Subcutaneous abdominal adipose tissue (tissue), 5 donors: Measurements from ENCODE around the gene LCMT2.
A peak's percentile ranks its signal among the peaks of the same experiment; 100 is the strongest.

Source experiments
- H3K27ac ChIP-seq: one replicate; pipeline ENCODE4 v1.7.0; 2013; ENCODE audit warnings: low read depth, mild to moderate bottlenecking, inconsistent platforms, low read length, moderate library complexity
- H3K27me3 ChIP-seq, 5 donors: one replicate each; pipeline ENCODE4 v1.7.0; 2013; ENCODE audit warnings: low read length in 5 of 5, inconsistent platforms in 1 of 5; ENCODE audit not compliant: control insufficient read depth in 5 of 5, insufficient read depth in 4 of 5
- H3K36me3 ChIP-seq, 5 donors: one replicate each; pipeline ENCODE4 v1.7.0; 2013; ENCODE audit warnings: low read length in 5 of 5; ENCODE audit not compliant: control insufficient read depth in 5 of 5, insufficient read depth in 5 of 5
- H3K4me1 ChIP-seq, 5 donors: one replicate each; pipeline ENCODE4 v1.7.0; 2013; ENCODE audit warnings: low read length in 5 of 5, mild to moderate bottlenecking in 3 of 5, moderate library complexity in 1 of 5; ENCODE audit not compliant: control insufficient read depth in 5 of 5, insufficient read depth in 5 of 5
- H3K4me3 ChIP-seq, 5 donors: one replicate each; pipeline ENCODE4 v1.7.0; 2013; ENCODE audit warnings: low read length in 5 of 5, low read depth in 1 of 5
- H3K9ac ChIP-seq, 5 donors: one replicate each; pipeline ENCODE4 v1.7.0; 2013; ENCODE audit warnings: low read length in 5 of 5, mild to moderate bottlenecking in 4 of 5, moderate library complexity in 3 of 5
- H3K9me3 ChIP-seq, 5 donors: one replicate each; pipeline ENCODE4 v1.7.0; 2013; ENCODE audit warnings: low read length in 5 of 5; ENCODE audit not compliant: control insufficient read depth in 5 of 5
- donor health status: healthy.
- donor health status: healthy.
- donor health status: healthy.
- donor health status: healthy.
- donor health status: healthy.

LCMT2 gene

GRCh38 chr15:43352693-43353382 lies 22.5 kb upstream of the LCMT2 start:
- H3K4me3 ChIP-seq, result no peak overlapping the region
- peaks cover 29 to 46% (median 32%) of the 10 kb centered on the region in 5 donors for H3K36me3 ChIP-seq
- no peak overlapping the region for H3K9ac ChIP-seq
- no peaks in the 10 kb centered on the region for H3K4me1 ChIP-seq
- H3K27me3 ChIP-seq, result no peaks in the 10 kb centered on the region
- no peak overlapping the region for H3K27ac ChIP-seq
- peaks cover 0 to 2% (median 0%) of the 10 kb centered on the region in 5 donors for H3K9me3 ChIP-seq

DNA sequence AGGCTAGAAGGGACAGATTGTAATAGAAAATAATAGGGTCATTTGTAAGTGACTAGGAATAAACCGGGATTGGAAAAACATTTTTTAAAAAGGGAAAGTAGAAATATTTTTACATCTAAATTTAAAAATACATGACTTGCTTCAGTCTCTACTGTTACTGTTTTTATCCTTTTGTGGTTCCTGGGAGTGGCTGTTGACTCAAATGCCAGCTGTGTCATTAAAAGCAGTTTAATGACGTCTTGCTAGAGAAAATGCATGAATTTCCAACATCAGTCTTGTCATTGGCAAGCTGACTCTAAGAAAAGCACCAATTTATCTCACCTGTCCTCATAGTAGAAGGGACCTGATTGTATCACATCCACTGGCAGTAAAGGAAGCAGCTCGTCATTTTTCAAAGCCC lies 16.7 kb upstream of the LCMT2 start:
- no peaks in the 10 kb centered on the region for H3K27me3 ChIP-seq
- no peak overlapping the region for H3K4me3 ChIP-seq
- H3K36me3 ChIP-seq, result peaks cover 27 to 60% (median 42%) of the 10 kb centered on the region in 5 donors
- H3K9me3 ChIP-seq, result no peaks in the 10 kb centered on the region
- H3K27ac ChIP-seq, result no peak overlapping the region
- H3K4me1 ChIP-seq, result no peaks in the 10 kb centered on the region
- no peak overlapping the region for H3K9ac ChIP-seq

- Histone ChIP-seq H3K4me3 (no peak overlapping the region), H3K27ac (no peak overlapping the region), H3K4me1 (no peaks in the 10 kb centered on the region), H3K9me3 (no peaks in the 10 kb centered on the region), H3K9ac (no peak overlapping the region), H3K36me3 (peaks cover 19 to 52% (median 37%) of the 10 kb centered on the region in 5 donors), H3K27me3 (no peaks in the 10 kb centered on the region)
Measured at GRCh38 chr15:43346305-43346704, 15.9 kb upstream of the LCMT2 start.

DNA sequence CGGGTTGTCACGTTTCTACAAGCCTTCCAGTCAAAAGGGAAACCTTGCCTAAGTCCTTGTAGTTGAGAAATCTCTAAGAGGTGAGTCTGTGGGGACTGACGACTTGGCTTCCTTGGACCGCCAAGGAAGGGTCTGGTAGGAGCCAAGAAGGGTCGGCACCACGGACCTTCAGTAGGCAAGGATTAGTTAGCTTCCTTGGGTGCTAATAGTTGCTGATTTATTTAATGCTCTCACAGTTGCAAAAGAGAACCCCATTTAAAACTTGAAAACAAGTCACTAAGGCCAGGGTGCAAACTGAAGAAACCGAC lies 361 bp upstream of the LCMT2 start:
- Histone ChIP-seq H3K36me3 (peaks cover 2 to 12% (median 5%) of the 10 kb centered on the region in 5 donors), H3K9ac (peak overlapping the region; percentile 79 to 92 (median 91)), H3K27ac (peak overlapping the region; percentile 93), H3K4me3 (peak overlapping the region; percentile 84 to 97 (median 93)), H3K27me3 (no peaks in the 10 kb centered on the region), H3K9me3 (no peaks in the 10 kb centered on the region), H3K4me1 (peaks cover 7 to 27% (median 26%) of the 10 kb centered on the region in 5 donors)

DNA sequence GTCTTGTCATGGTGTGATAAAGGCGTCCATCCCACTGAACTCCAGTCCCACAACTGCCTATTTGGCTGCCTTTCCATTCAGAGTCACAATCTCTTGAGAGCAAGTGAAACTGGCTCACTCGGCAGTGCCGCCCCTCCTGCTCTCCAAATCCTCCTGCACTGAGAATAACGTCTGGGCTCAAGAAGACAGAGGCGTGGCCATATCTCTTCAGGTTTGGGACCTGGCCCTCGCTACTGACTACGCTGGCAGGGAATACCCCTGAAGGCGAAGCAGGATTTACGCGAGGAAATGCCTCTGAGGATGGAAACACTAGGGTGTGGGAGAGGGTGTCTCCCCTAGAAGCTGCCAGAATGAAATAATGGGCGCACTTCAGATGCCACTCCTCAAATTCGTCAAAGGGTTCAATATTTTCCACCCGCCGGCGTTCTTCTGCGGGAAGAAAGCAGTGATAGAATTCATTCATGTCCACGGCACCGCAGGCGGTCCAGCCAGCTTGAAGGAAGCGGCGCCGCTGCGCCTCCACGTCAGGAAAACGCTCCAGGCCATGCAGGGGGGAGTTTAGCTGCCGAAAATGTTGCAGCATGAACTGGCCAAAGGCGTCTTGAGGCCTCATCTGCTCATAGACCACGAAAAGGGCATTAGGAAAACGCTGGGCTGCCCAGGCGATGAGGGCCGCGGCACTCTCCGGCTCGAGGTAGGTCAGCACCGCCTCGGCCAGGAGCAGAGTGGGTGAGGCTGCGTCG lies 985 bp downstream of the LCMT2 start:
- peaks cover 7 to 32% (median 26%) of the 10 kb centered on the region in 5 donors for H3K4me1 ChIP-seq
- peaks cover 0 to 8% (median 4%) of the 10 kb centered on the region in 5 donors for H3K36me3 ChIP-seq

DNA sequence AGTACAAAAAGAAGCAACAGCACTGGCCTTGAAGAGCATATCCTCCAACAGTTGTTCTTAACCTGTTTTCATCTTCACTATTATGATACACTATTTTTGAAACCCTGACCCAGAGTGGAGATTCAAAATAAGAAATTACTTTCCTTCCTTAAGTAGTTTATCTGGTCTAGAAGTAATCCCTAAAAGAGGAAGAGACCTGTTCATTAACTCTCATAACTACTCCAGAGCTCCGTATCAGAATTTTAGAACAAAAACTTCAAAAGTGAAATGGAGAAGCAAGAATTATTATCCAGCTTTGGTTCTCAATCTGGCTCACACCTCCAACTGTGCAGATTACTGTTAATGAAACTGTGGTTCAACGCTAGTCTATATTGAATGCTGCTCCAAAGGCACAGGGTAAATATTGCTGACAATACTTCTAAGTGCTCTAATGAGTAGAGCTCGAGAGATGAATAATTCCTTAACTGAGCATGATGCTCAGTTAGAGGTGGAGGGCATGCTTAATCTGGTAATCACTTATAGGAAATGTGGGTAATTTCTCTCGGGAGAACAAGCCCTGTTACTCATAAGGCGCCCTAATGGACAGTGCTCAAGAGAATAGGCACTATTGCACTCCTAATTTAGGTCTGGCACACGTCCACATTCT lies 5.2 kb downstream of the LCMT2 start:
- H3K9ac ChIP-seq, result no peak overlapping the region
- H3K27me3 ChIP-seq, result no peaks in the 10 kb centered on the region
- H3K27ac ChIP-seq, result no peak overlapping the region
- H3K9me3 ChIP-seq, result no peaks in the 10 kb centered on the region
- no peak overlapping the region for H3K4me3 ChIP-seq
- peaks cover 0 to 5% (median 0%) of the 10 kb centered on the region in 5 donors for H3K36me3 ChIP-seq
- peaks cover 7 to 26% (median 18%) of the 10 kb centered on the region in 5 donors for H3K4me1 ChIP-seq

More for the DNA sequence above, 985 bp downstream of the LCMT2 start:
- Histone ChIP-seq H3K27me3 (no peaks in the 10 kb centered on the region), H3K9ac (peak overlapping the region; percentile 66 to 92 (median 91)), H3K27ac (peak overlapping the region; percentile 93), H3K4me3 (peak overlapping the region; percentile 83 to 97 (median 90)), H3K9me3 (no peaks in the 10 kb centered on the region)

- Histone ChIP-seq H3K36me3 (no peaks in the 10 kb centered on the region), H3K9ac (no peak overlapping the region), H3K4me3 (no peak overlapping the region), H3K27me3 (peaks cover 0 to 9% (median 6%) of the 10 kb centered on the region in 5 donors), H3K4me1 (peaks cover 0 to 2% (median 0%) of the 10 kb centered on the region in 5 donors), H3K9me3 (no peaks in the 10 kb centered on the region), H3K27ac (no peak overlapping the region)
Measured at GRCh38 chr15:43318990-43319771, 11.2 kb downstream of the LCMT2 start.

DNA sequence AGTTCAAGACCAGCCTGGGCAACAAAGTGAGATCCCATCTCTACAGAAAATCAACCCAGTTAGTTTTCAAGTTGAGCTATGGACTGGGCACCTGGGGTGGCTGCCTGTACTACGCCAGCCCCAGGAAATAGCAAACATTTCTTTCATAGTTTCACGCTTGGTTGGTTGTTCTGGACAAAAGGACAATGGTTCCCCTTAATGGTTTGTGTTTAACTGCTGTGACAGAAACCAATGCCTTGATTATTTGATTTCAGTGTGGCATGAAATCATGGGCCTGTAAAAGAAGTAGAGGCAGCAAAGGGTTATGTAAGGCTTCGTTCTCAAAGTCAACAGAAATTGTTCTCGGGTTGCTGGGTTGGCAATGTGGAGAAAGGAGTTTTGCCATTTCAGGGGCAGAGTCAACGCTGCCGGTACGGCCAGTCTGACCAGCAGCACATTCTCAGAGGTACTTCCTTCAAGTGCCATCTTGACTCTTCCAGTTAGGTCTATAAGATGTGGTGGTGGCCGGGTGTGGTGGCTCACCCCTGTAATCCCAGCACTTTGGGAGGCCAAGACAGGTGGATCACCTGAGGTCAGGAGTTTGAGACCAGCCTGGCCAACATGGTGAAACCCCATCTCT lies 12.7 kb downstream of the LCMT2 start:
- Histone ChIP-seq H3K4me1 (peaks cover 0 to 2% (median 0%) of the 10 kb centered on the region in 5 donors), H3K27me3 (peaks cover 0 to 9% (median 6%) of the 10 kb centered on the region in 5 donors), H3K27ac (no peak overlapping the region), H3K4me3 (no peak overlapping the region), H3K9ac (no peak overlapping the region), H3K36me3 (no peaks in the 10 kb centered on the region), H3K9me3 (no peaks in the 10 kb centered on the region)

- Histone ChIP-seq H3K9ac (no peak overlapping the region), H3K9me3 (no peaks in the 10 kb centered on the region), H3K27me3 (peaks cover 0 to 9% (median 6%) of the 10 kb centered on the region in 5 donors), H3K27ac (no peak overlapping the region), H3K4me1 (peaks cover 0 to 2% (median 0%) of the 10 kb centered on the region in 5 donors), H3K4me3 (no peak overlapping the region), H3K36me3 (no peaks in the 10 kb centered on the region)
Measured at GRCh38 chr15:43316971-43317346, 13.4 kb downstream of the LCMT2 start.
